HepG2 (cell line): Measurements from ENCODE around the gene TBX15. TPM values are rescaled to one million over a fixed set of nuclear protein-coding genes. Genes with fewer than 3 reads are reported as not detected.

ENCODE experiments used
- ATAC-seq: fragments of 200-7000 bp; cut with Tn5 transposase; 3 replicates; pipeline ENCODE4 v1.9.1; 2020; ENCODE audit warnings: mild to moderate bottlenecking, moderate library complexity
- BruUV-seq: library from RNA; stranded (reverse); fragments of 400-500 nt; replicated peaks from 2 replicates; lab custom pipeline; 2021; lab: Mats Ljungman, UMichigan
- CTCF ChIA-PET: fragments of 300-600 bp; formaldehyde crosslinking; extraction: SDS; loops from one replicate; lab custom pipeline; 2021; ENCODE audit warnings: low total read pairs, inconsistent platforms, low intra/inter-chr PET ratio; lab: Yijun Ruan, JAX
- POLR2A ChIA-PET: fragments of 350-600 bp; sonication (Branson Sonifier 250); formaldehyde crosslinking; loops from one replicate; lab custom pipeline; 2020; ENCODE audit warnings: antibody characterized with exemption, inconsistent platforms; lab: Yijun Ruan, JAX
- DNase-seq: peaks from one replicate; pipeline ENCODE4 v3.0.0-alpha.2; 2015; ENCODE audit warnings: low spot score
- FAIRE-seq: peaks from 3 replicates; lab custom pipeline; 2011; peaks lifted over from hg19 to GRCh38; lab: Jason Lieb, UNC
- H2AFZ ChIP-seq: one replicate; pipeline ENCODE4 v1.6.1; 2011; ENCODE audit warnings: low read length, inconsistent platforms
- H3K27ac ChIP-seq: fragments of 300-600 bp; 3 replicates; pipeline ENCODE4 v1.8.0; 2011; ENCODE audit warnings: mixed run types, mild to moderate bottlenecking, mixed read lengths, low read length, inconsistent platforms; ENCODE audit not compliant: insufficient read depth; ENCODE audit errors: extremely low read length
- H3K27me3 ChIP-seq, 2 experiments: fragments of 200-600 bp in 1 of 2; 2 replicates in 1 of 2; 3 replicates in 1 of 2; pipeline versions ENCODE4 v1.6.0 to v1.8.0; 2011; ENCODE audit warnings: low read length in 2 of 2, mild to moderate bottlenecking in 2 of 2, moderate library complexity in 2 of 2, inconsistent platforms in 1 of 2; ENCODE audit not compliant: insufficient read depth in 2 of 2, control insufficient read depth in 1 of 2
- H3K36me3 ChIP-seq, 2 experiments: fragments of 200-600 bp in 1 of 2; replicated peaks in 1 of 2; 2 replicates in 1 of 2; 3 replicates in 1 of 2; pipeline versions ENCODE4 v1.5.1 to v1.8.0; 2011; ENCODE audit warnings: low read length in 2 of 2, inconsistent platforms in 1 of 2; ENCODE audit not compliant: insufficient read depth in 2 of 2, control insufficient read depth in 1 of 2
- H3K4me1 ChIP-seq: 2 replicates; pipeline ENCODE4 v1.5.1; 2012; ENCODE audit warnings: low read length, inconsistent platforms; ENCODE audit not compliant: insufficient read depth
- H3K4me2 ChIP-seq: 2 replicates; pipeline ENCODE4 v1.6.0; 2011; ENCODE audit warnings: low read depth, low read length, inconsistent platforms
- H3K4me3 ChIP-seq, 3 experiments: fragments of 200-600 bp in 1 of 3; sonication (generic), shearing (Covaris generic) in 1 of 3; replicated peaks in 1 of 3; 2 replicates each; pipeline ENCODE4 v1.5.1; 2011 to 2016; ENCODE audit warnings: low read length in 3 of 3, inconsistent platforms in 2 of 3, low read depth in 2 of 3, mild to moderate bottlenecking in 2 of 3, control low read depth in 1 of 3, mixed read lengths in 1 of 3; ENCODE audit not compliant: insufficient read depth in 1 of 3
- H3K79me2 ChIP-seq: one replicate; pipeline ENCODE4 v1.6.1; 2011; ENCODE audit warnings: low read length, inconsistent platforms; ENCODE audit not compliant: insufficient read depth
- H3K9ac ChIP-seq: 2 replicates; pipeline ENCODE4 v1.6.0; 2011; ENCODE audit warnings: mild to moderate bottlenecking, low read depth, low read length, inconsistent platforms; ENCODE audit not compliant: insufficient read depth
- H3K9me3 ChIP-seq: 2 replicates; pipeline ENCODE4 v1.5.1; 2012; ENCODE audit warnings: mild to moderate bottlenecking, low read length
- H4K20me1 ChIP-seq: 2 replicates; pipeline ENCODE4 v1.6.0; 2011; ENCODE audit warnings: inconsistent platforms, mild to moderate bottlenecking, low read length, moderate library complexity; ENCODE audit not compliant: insufficient read depth
- DNMT3B ChIP-seq: conservative IDR thresholded peaks from 2 replicates; pipeline ENCODE4 v1.6.1; 2016; ENCODE audit warnings: missing biosample characterization, control low read depth
- KAT2B ChIP-seq: fragments of 150-350 bp; IDR thresholded peaks from 2 replicates; pipeline ENCODE4 v1.6.1; 2014; ENCODE audit warnings: low read depth, low read length, borderline replicate concordance
- MYPOP ChIP-seq: sonication (generic); formaldehyde crosslinking; IDR thresholded peaks from 2 replicates; pipeline ENCODE4 v1.8.1; 2023; ENCODE audit warnings: mild to moderate bottlenecking, moderate library complexity, missing genetic modification reagents
- NFKBIZ ChIP-seq: IDR thresholded peaks from 2 replicates; pipeline ENCODE4 v1.6.1; 2018; ENCODE audit warnings: missing genetic modification reagents, missing compliant biosample characterization
- NRL ChIP-seq: sonication (generic); formaldehyde crosslinking; IDR thresholded peaks from 2 replicates; pipeline ENCODE4 v1.5.0; 2020; ENCODE audit warnings: missing genetic modification reagents, mild to moderate bottlenecking, moderate library complexity, borderline replicate concordance
- SRSF1 ChIP-seq: fragments of 200-400 bp; formaldehyde crosslinking; optimal IDR thresholded peaks from 2 replicates; pipeline ENCODE3; 2017; ENCODE audit warnings: mild to moderate bottlenecking, low read depth, low read length, moderate library complexity
- ZBTB3 ChIP-seq: sonication (generic); formaldehyde crosslinking; IDR thresholded peaks from 2 replicates; pipeline ENCODE4 v1.4.0; 2020; ENCODE audit warnings: low read depth, mild to moderate bottlenecking, moderate library complexity, missing genetic modification reagents, borderline replicate concordance
- ZFAT ChIP-seq: sonication (generic); formaldehyde crosslinking; conservative IDR thresholded peaks from 2 replicates; pipeline ENCODE4 v1.8.1; 2023; ENCODE audit warnings: missing genetic modification reagents, inconsistent platforms
- ZNF207 ChIP-seq: fragments of 450-650 bp; IDR thresholded peaks from 2 replicates; pipeline ENCODE4 v1.6.1; 2016; ENCODE audit warnings: antibody characterized with exemption, borderline replicate concordance
- ZNF263 ChIP-seq: sonication (generic); formaldehyde crosslinking; IDR thresholded peaks from 2 replicates; pipeline ENCODE4 v1.4.0; 2020; ENCODE audit warnings: missing genetic modification reagents
- ZNF274 ChIP-seq: sonication (generic); formaldehyde crosslinking; IDR thresholded peaks from 2 replicates; pipeline ENCODE4 v1.5.1; 2020; ENCODE audit warnings: mild to moderate bottlenecking, missing genetic modification reagents
- ZNF33A ChIP-seq: sonication (generic); formaldehyde crosslinking; IDR thresholded peaks from 2 replicates; pipeline ENCODE4 v1.5.1; 2020; ENCODE audit warnings: missing genetic modification reagents, mild to moderate bottlenecking, moderate library complexity, borderline replicate concordance
- ZNF382 ChIP-seq: sonication (generic); formaldehyde crosslinking; IDR thresholded peaks from 2 replicates; pipeline ENCODE4 v1.5.0; 2020; ENCODE audit warnings: missing genetic modification reagents, mild to moderate bottlenecking, borderline replicate concordance
- ZSCAN30 ChIP-seq: sonication (generic); formaldehyde crosslinking; IDR thresholded peaks from 2 replicates; pipeline ENCODE4 v1.5.0; 2020; ENCODE audit warnings: mild to moderate bottlenecking, missing genetic modification reagents
- WGBS: methylation state at CpG from one replicate; pipeline ENCODE4 v1.1.6; 2017; ENCODE audit warnings: low lambda C conversion rate; 5-methylcytosine and 5-hydroxymethylcytosine counted together
- in situ Hi-C: cut with HindIII; loops from 2 replicates; pipeline ENCODE4 v1.10.0; 2017; ENCODE audit warnings: low pct_unique_long_range_greater_than_20kb; ENCODE audit not compliant: extremely low pct_ligation_motif_present
- intact Hi-C: fragments of 100-400 bp; cut with micrococcal nuclease; formaldehyde crosslinking; loops from one replicate; pipeline ENCODE4 v1.10.0; 2022; ENCODE audit not compliant: unreplicated experiment
- polyA plus RNA-seq, 8 experiments: library from polyadenylated mRNA; depleted of rRNA in 3 of 8; stranded (reverse) in 7 of 8; unstranded in 1 of 8; fragments of >200 nt; fragmentation: Illumina TruSeq in 4 of 8; extraction: Trizol in 4 of 8; gene quantifications; 2 replicates each; pipeline versions ENCODE4 v1.2.1 to v1.2.3, GENCODE V29; 2011 to 2016; ENCODE audit warnings: low read depth in 4 of 8, missing spikeins in 1 of 8, mixed read lengths in 1 of 8; ENCODE audit not compliant: insufficient read depth in 1 of 8
- total RNA-seq, 5 experiments: library from RNA; depleted of rRNA; stranded (reverse); fragments of >200 nt; fragmentation: Illumina TruSeq; extraction: Trizol; gene quantifications; 2 replicates each; pipeline ENCODE4 v1.2.3, GENCODE V29; 2016; ENCODE audit warnings: low read depth in 1 of 5
- TF ChIP-seq, protein P1 (sequence below): sonication (generic); formaldehyde crosslinking; IDR thresholded peaks from 2 replicates; pipeline ENCODE4 v1.4.0; 2020; ENCODE audit warnings: missing genetic modification reagents

TBX15 gene
- total and polyA plus RNA-seq, 2 of the 13 experiments (the other 11 are each of a cell fraction or from before 2014, with no cell fraction given), result 0.42 to 1.9 TPM

DNA sequence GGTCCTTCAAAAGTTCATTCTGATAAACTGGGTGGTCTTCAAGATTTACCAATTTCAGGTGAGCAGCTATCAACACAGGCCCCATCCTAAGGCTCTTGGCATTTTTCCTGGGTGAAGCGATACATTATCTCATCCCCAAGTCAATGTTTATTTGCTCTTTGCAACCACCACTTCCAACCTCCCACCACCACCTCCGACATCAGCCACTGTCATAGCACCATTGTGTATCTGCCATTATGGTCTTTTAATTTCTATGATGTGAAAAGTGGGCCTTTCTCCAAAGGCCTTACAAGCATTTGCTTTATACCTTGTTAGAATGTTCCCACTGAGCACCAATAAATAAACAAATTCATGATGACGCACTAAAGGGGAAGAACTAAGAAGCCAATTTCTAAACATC, 47.2 kb downstream of the TBX15 start:
- Histone ChIP-seq H3K4me1 (no peaks in the 10 kb centered on the region), H3K79me2 (no peaks in the 10 kb centered on the region), H4K20me1 (no peaks in the 10 kb centered on the region), H3K4me2 (no peak overlapping the region), H3K27ac (no peak overlapping the region), H3K4me3 (no peak overlapping the region), H3K36me3 (no peaks in the 10 kb centered on the region), H3K9me3 (no peaks in the 10 kb centered on the region), H3K27me3 (no peaks in the 10 kb centered on the region), H3K9ac (no peak overlapping the region), H2AFZ (no peak overlapping the region)
- in situ Hi-C loops, result no loop called here
- no TSS peak for BruUV-seq
- 50% methylated on average over 3 of the region's 3 CpGs for WGBS
- CTCF ChIA-PET, result no interaction called here
- DNase-seq, result no peak
- POLR2A ChIA-PET, result no interaction called here
- no peak for ATAC-seq
- intact Hi-C loops, result no loop called here
- TF ChIP-seq ZSCAN30, result no peak
- TF ChIP-seq NFKBIZ (CRISPR knock-in tag), result no peak
- TF ChIP-seq SRSF1, result no peak
- no peak for TF ChIP-seq ZNF263 (CRISPR knock-in tag)
- no peak for TF ChIP-seq DNMT3B (CRISPR knock-in tag)
- TF ChIP-seq ZNF382 (CRISPR knock-in tag), result no peak
- TF ChIP-seq NRL, result no peak
- TF ChIP-seq, protein P1, sequence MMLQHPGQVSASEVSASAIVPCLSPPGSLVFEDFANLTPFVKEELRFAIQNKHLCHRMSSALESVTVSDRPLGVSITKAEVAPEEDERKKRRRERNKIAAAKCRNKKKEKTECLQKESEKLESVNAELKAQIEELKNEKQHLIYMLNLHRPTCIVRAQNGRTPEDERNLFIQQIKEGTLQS, result no peak
- TF ChIP-seq ZFAT (CRISPR knock-in tag), result no peak
- no peak for TF ChIP-seq ZNF274
- no peak for TF ChIP-seq MYPOP (CRISPR knock-in tag)
- no peak for TF ChIP-seq ZNF207
- no peak for TF ChIP-seq KAT2B
- no peak for TF ChIP-seq ZNF33A (CRISPR knock-in tag)
- TF ChIP-seq ZBTB3 (CRISPR knock-in tag), result no peak
- FAIRE-seq, result no peak
